Endothelial cell of umbilical vein (primary cell): ENCODE data around the gene HOXA1. TPM values are rescaled to one million over a fixed set of nuclear protein-coding genes. Genes with fewer than 3 reads are reported as not detected.

Source experiments
- BruUV-seq: library from RNA; stranded (reverse); fragments of 400-500 nt; replicated peaks from 2 replicates; lab custom pipeline; 2021; lab: Mats Ljungman, UMichigan
- CTCF ChIA-PET: fragments of 300-600, 350-600 bp; sonication (Branson Sonifier 250); formaldehyde crosslinking; loops from one replicate; lab custom pipeline; 2021; ENCODE audit warnings: antibody characterized with exemption, inconsistent platforms; lab: Charles Lee
- POLR2A ChIA-PET: fragments of 300-600, 350-600 bp; sonication (Branson Sonifier 250); formaldehyde crosslinking; loops from one replicate; lab custom pipeline; 2021; ENCODE audit warnings: antibody characterized with exemption, inconsistent platforms; lab: Charles Lee
- DNase-seq: peaks from one replicate; pipeline ENCODE4 v3.0.0-alpha.2; 2011; ENCODE audit warnings: low read depth, low spot score
- FAIRE-seq: peaks from 2 replicates; lab custom pipeline; 2011; peaks lifted over from hg19 to GRCh38; lab: Jason Lieb, UNC
- H2AFZ ChIP-seq: 2 replicates; pipeline ENCODE4 v1.6.0; 2012; ENCODE audit warnings: low read depth, low read length, control low read depth, inconsistent platforms
- H3K27ac ChIP-seq: 2 replicates; pipeline ENCODE4 v1.5.1; 2011; ENCODE audit warnings: low read depth, mild to moderate bottlenecking, control low read depth, low read length, moderate library complexity; ENCODE audit not compliant: insufficient read depth
- H3K27me3 ChIP-seq, 2 experiments: 2 replicates each; pipeline versions ENCODE4 v1.6.0 to v1.6.1; 2011; ENCODE audit warnings: low read length in 2 of 2, mixed read lengths in 1 of 2; ENCODE audit not compliant: control insufficient read depth in 2 of 2, insufficient read depth in 2 of 2
- H3K36me3 ChIP-seq, 2 experiments: 2 replicates in 1 of 2; 3 replicates in 1 of 2; pipeline ENCODE4 v1.5.1; 2011; ENCODE audit warnings: low read length in 2 of 2, mild to moderate bottlenecking in 1 of 2, moderate library complexity in 1 of 2; ENCODE audit not compliant: control insufficient read depth in 2 of 2, insufficient read depth in 2 of 2; ENCODE audit errors: extremely low read depth in 1 of 2
- H3K4me1 ChIP-seq: 3 replicates; pipeline ENCODE4 v1.5.1; 2011; ENCODE audit warnings: mild to moderate bottlenecking, low read length; ENCODE audit not compliant: control insufficient read depth, insufficient read depth; ENCODE audit errors: extremely low read depth
- H3K4me2 ChIP-seq: 2 replicates; pipeline ENCODE4 v1.6.1; 2011; ENCODE audit warnings: low read length, control low read depth, mixed read lengths; ENCODE audit not compliant: insufficient read depth
- H3K4me3 ChIP-seq, 3 experiments: fragments of 200-600 bp in 1 of 3; sonication (generic), shearing (Covaris generic) in 1 of 3; replicated peaks in 1 of 3; 2 replicates each; pipeline ENCODE4 v1.5.1; 2011 to 2016; ENCODE audit warnings: control low read depth in 3 of 3, low read length in 3 of 3, mild to moderate bottlenecking in 2 of 3, inconsistent platforms in 1 of 3, low read depth in 1 of 3, moderate library complexity in 1 of 3; ENCODE audit not compliant: insufficient read depth in 1 of 3
- H3K79me2 ChIP-seq: 2 replicates; pipeline ENCODE4 v1.6.0; 2012; ENCODE audit warnings: low read length, inconsistent platforms; ENCODE audit not compliant: control insufficient read depth, insufficient read depth
- H3K9ac ChIP-seq: replicated peaks from 2 replicates; pipeline ENCODE3; 2011; ENCODE audit warnings: low read length, control low read depth; ENCODE audit not compliant: insufficient read depth; ENCODE audit errors: extremely low read depth
- H3K9me1 ChIP-seq: replicated peaks from 3 replicates; pipeline ENCODE4 v1.6.0; 2011; ENCODE audit warnings: mild to moderate bottlenecking, low read length; ENCODE audit not compliant: control insufficient read depth, insufficient read depth; ENCODE audit errors: extremely low read depth
- H3K9me3 ChIP-seq: replicated peaks from 2 replicates; pipeline ENCODE4 v1.5.1; 2012; ENCODE audit warnings: low read length, inconsistent platforms; ENCODE audit not compliant: control insufficient read depth, insufficient read depth
- H4K20me1 ChIP-seq: replicated peaks from 2 replicates; pipeline ENCODE3; 2011; ENCODE audit warnings: mild to moderate bottlenecking, low read length; ENCODE audit not compliant: control insufficient read depth, insufficient read depth; ENCODE audit errors: extremely low read depth
- EZH2 ChIP-seq: IDR thresholded peaks from 2 replicates; pipeline ENCODE4 v1.6.1; 2012; ENCODE audit warnings: borderline replicate concordance, low read depth, mild to moderate bottlenecking, moderate library complexity, low read length, inconsistent platforms; ENCODE audit not compliant: severe bottlenecking
- FOS ChIP-seq: IDR thresholded peaks from 2 replicates; pipeline ENCODE4 v1.6.1; 2011; ENCODE audit warnings: mild to moderate bottlenecking, low read length, moderate library complexity, borderline replicate concordance; ENCODE audit not compliant: insufficient read depth
- GATA2 ChIP-seq: IDR thresholded peaks from 2 replicates; pipeline ENCODE4 v1.7.0; 2011; ENCODE audit warnings: low read depth, mild to moderate bottlenecking, moderate library complexity, mixed read lengths, low read length; ENCODE audit not compliant: insufficient read length, insufficient read depth
- JUN ChIP-seq: IDR thresholded peaks from 2 replicates; pipeline ENCODE4 v1.6.1; 2011; ENCODE audit warnings: borderline replicate concordance, low read depth; ENCODE audit not compliant: insufficient read length, insufficient read depth
- MAX ChIP-seq: IDR thresholded peaks from 2 replicates; pipeline ENCODE4 v1.6.1; 2011; ENCODE audit not compliant: insufficient read depth, insufficient read length
- MYC ChIP-seq: IDR thresholded peaks from one replicate; pipeline ENCODE4 v1.6.1; 2011; ENCODE audit warnings: mild to moderate bottlenecking, low read depth, low read length
- POLR2A ChIP-seq: IDR thresholded peaks from 2 replicates; pipeline ENCODE4 v1.6.1; 2012; ENCODE audit warnings: low read depth, mild to moderate bottlenecking, control low read depth, low read length
- POLR2AphosphoS5 ChIP-seq: IDR thresholded peaks from 2 replicates; pipeline ENCODE4 v1.6.1; 2012; ENCODE audit warnings: low read depth, mild to moderate bottlenecking, control low read depth, low read length, moderate library complexity; ENCODE audit not compliant: insufficient read depth
- dilution Hi-C: fragments of 300-500 bp; cut with MboI; formaldehyde crosslinking; loops from one replicate; pipeline ENCODE4 v1.15.0; 2019; ENCODE audit warnings: low sequenced_read_pairs; ENCODE audit not compliant: extremely low pct_ligation_motif_present
- intact Hi-C: fragments of 100-400 bp; cut with micrococcal nuclease; formaldehyde crosslinking; loops from one replicate; pipeline ENCODE4 v1.10.0; 2022
- polyA plus RNA-seq, 4 experiments: library from polyadenylated mRNA; depleted of rRNA in 3 of 4; stranded (reverse) in 3 of 4; unstranded in 1 of 4; fragments of >200 nt; gene quantifications; 2 replicates each; pipeline versions ENCODE4 v1.2.1 to v1.2.3, GENCODE V29; 2011 to 2012; ENCODE audit warnings: missing spikeins in 1 of 4
- total RNA-seq: library from RNA; stranded (reverse); gene quantifications from 2 replicates; pipeline ENCODE4 v1.2.3, GENCODE V29; 2021
- TF ChIP-seq, protein P1 (sequence below), 2 donors: IDR thresholded peaks; 1 replicate in 1 of 2; 2 replicates in 1 of 2; pipeline ENCODE4 v1.5.1; 2011; ENCODE audit warnings: low read length in 2 of 2, mild to moderate bottlenecking in 2 of 2, moderate library complexity in 2 of 2, control low read depth in 1 of 2, inconsistent platforms in 1 of 2, low read depth in 1 of 2; ENCODE audit not compliant: insufficient read depth in 1 of 2; ENCODE audit errors: extremely low read depth in 1 of 2

Gene HOXA1
- total and polyA plus RNA-seq, 2 donors (not counting 3 experiments of a cell fraction or from before 2014, with no cell fraction given), result 1.2 to 2.4 TPM

DNA sequence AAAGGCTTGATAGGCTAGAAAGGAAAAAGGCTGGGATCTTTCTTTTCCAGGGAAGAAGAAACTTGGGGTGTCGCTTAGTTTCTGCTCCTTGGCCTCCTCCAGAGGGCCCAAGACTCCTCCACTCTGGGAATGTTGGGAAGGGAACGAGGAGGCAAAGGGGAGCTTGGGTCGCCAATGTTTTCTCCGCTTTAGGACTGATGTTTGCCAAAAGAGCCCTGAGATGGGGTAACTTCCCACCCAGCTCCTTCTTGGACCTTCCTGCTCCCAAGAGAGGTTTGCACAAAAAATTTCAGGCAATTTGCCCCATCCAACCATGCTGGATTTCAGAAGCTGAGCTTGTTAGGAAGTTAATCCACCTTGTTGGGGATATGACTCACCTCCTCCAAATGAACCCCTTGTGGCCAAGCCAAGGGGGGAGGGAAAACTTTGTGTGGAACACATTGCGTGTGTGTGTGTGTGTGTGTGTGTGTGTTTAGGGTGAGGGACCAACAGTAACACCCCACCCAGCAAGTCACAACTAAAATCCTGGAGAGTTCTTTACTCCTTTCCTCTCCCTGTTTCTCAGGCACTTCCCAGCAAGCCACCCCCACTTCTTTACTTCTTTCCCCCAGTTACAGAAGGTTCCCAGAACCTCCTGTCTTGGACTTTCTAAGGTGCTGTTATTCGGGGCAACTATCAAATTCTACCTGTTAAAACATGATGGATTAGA lies 15.4 kb upstream of the HOXA1 start:
- no peaks in the 10 kb centered on the region for H4K20me1 ChIP-seq
- H3K27ac ChIP-seq, result peak overlapping the region; percentile 96
- CTCF ChIA-PET, result interaction anchor here (0.8 to 3.7 kb wide), 7 partner anchors 9 to 429 kb away, joined by 3 to 36 read pairs (median 5); partner anchors contain the start of genes HOXA1 and HOXA4
- peaks cover 74% of the 10 kb centered on the region for H3K79me2 ChIP-seq
- dilution Hi-C loops (no loop called here), intact Hi-C loops (loop anchor here (10.0 kb wide), 1 partner anchor 956 kb away; the partner anchor contains the start of gene NFE2L3)
- DNase-seq (peak; percentile 87), FAIRE-seq (peak; percentile 62)
- no peaks in the 10 kb centered on the region for H3K9me1 ChIP-seq
- H3K9me3 ChIP-seq, result no peaks in the 10 kb centered on the region
- H3K9ac ChIP-seq, result peak overlapping the region; percentile 80
- H3K4me2 ChIP-seq, result peak overlapping the region; percentile 97
- H3K4me3 ChIP-seq, result peak overlapping the region in 2 of 3 experiments; percentile 3 to 84
- peaks cover 76% of the 10 kb centered on the region for H3K4me1 ChIP-seq
- no peaks in the 10 kb centered on the region for H3K27me3 ChIP-seq
- peaks cover 0 to 5% of the 10 kb centered on the region in 2 experiments for H3K36me3 ChIP-seq
- POLR2A ChIA-PET, result interaction anchor here (1.4 kb wide), 1 partner anchor 54 kb away, joined by 4 read pairs; the partner anchor contains the start of gene HOXA9
- TF ChIP-seq FOS (peak; percentile 87), POLR2AphosphoS5 (peak; percentile 86), GATA2 (no peak), MAX (no peak), JUN (peak; percentile 88), POLR2A (no peak), EZH2 (no peak), MYC (peak; percentile 61)
- TF ChIP-seq, protein P1, sequence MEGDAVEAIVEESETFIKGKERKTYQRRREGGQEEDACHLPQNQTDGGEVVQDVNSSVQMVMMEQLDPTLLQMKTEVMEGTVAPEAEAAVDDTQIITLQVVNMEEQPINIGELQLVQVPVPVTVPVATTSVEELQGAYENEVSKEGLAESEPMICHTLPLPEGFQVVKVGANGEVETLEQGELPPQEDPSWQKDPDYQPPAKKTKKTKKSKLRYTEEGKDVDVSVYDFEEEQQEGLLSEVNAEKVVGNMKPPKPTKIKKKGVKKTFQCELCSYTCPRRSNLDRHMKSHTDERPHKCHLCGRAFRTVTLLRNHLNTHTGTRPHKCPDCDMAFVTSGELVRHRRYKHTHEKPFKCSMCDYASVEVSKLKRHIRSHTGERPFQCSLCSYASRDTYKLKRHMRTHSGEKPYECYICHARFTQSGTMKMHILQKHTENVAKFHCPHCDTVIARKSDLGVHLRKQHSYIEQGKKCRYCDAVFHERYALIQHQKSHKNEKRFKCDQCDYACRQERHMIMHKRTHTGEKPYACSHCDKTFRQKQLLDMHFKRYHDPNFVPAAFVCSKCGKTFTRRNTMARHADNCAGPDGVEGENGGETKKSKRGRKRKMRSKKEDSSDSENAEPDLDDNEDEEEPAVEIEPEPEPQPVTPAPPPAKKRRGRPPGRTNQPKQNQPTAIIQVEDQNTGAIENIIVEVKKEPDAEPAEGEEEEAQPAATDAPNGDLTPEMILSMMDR (IDR thresholded peaks at IDR 0.05; ENCODE audit: extremely low read depth in 1 of 2, insufficient read depth in 1 of 2, low read depth in 1 of 2, low read length in 2 of 2), result peak in 1 of 2 donors; percentile 9
- H2AFZ ChIP-seq, result no peak overlapping the region
- BruUV-seq, result no TSS peak
